OCI-LY3 (cell line): ENCODE results near the gene ARHGAP8.

Experiments
- EZH2phosphoT487 ChIP-seq: fragments of 200-600 bp; shearing (Covaris generic); IDR thresholded peaks from 2 replicates; pipeline ENCODE4 v1.6.1; 2018; ENCODE audit warnings: antibody characterized with exemption, mixed run types, low read depth
- TF ChIP-seq, protein P1 (sequence below): fragments of 200-600, 300-600 bp; sonication (generic); IDR thresholded peaks from 2 replicates; pipeline ENCODE4 v1.5.1; 2014; ENCODE audit warnings: antibody characterized with exemption, low read length, low read depth

DNA sequence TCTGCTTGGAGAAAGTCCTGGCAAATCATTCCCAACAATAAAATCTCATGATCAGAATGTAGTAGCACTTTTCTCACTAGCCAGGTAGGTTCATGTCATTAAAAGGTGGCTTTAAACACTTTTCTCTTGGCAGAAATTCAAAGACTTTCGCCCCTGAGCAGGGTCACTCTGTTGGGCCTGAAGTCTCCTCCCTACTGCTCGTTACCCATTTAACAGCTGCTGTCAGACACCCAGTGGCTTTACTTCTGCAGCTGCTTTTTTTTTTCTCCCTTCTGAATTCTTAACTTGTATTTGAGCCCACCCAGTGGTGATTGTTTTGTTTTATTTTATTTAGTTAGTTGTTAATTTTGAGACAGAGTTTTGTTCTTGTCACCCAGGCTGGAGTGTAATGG, 25.0 kb downstream of the ARHGAP8 start:
- TF ChIP-seq, protein P1, sequence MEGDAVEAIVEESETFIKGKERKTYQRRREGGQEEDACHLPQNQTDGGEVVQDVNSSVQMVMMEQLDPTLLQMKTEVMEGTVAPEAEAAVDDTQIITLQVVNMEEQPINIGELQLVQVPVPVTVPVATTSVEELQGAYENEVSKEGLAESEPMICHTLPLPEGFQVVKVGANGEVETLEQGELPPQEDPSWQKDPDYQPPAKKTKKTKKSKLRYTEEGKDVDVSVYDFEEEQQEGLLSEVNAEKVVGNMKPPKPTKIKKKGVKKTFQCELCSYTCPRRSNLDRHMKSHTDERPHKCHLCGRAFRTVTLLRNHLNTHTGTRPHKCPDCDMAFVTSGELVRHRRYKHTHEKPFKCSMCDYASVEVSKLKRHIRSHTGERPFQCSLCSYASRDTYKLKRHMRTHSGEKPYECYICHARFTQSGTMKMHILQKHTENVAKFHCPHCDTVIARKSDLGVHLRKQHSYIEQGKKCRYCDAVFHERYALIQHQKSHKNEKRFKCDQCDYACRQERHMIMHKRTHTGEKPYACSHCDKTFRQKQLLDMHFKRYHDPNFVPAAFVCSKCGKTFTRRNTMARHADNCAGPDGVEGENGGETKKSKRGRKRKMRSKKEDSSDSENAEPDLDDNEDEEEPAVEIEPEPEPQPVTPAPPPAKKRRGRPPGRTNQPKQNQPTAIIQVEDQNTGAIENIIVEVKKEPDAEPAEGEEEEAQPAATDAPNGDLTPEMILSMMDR, result no peak
- TF ChIP-seq EZH2phosphoT487, result no peak
